RWPE1 (cell line): ENCODE measurements around the gene SLIT1.

Experiments used
- CTCF ChIA-PET: fragments of 350-600 bp; sonication (Branson Sonifier 250); formaldehyde crosslinking; extraction: SDS; loops from one replicate; lab custom pipeline; 2021; lab: Yijun Ruan, JAX
- POLR2A ChIA-PET: fragments of 400-600 bp; formaldehyde crosslinking; extraction: SDS; loops from one replicate; lab custom pipeline; 2020; ENCODE audit warnings: antibody characterized with exemption; ENCODE audit not compliant: low non-redundant PET; lab: Yijun Ruan, JAX
- DNase-seq: peaks from one replicate; pipeline ENCODE4 v3.0.0; 2012; ENCODE audit warnings: low spot score
- H3K27ac ChIP-seq: fragments of 450-650 bp; 2 replicates; pipeline ENCODE4 v1.5.1; 2017
- CTCF ChIP-seq: fragments of 450-650 bp; conservative IDR thresholded peaks from 2 replicates; pipeline ENCODE4 v1.5.1; 2017; ENCODE audit warnings: low read depth, mild to moderate bottlenecking

SLIT1 gene

GRCh38 chr10:97186911-97187310 lies 1.2 kb upstream of the SLIT1 start:
- no peak for DNase-seq
- TF ChIP-seq CTCF: no peak
- POLR2A ChIA-PET: no interaction called here
- CTCF ChIA-PET: interaction anchor here (0.7 to 2.0 kb wide), 4 partner anchors 10 to 674 kb away, joined by 5 to 8 read pairs (median 6); no protein-coding TSS in a partner anchor
- no peak overlapping the region for H3K27ac ChIP-seq

- DNase-seq: no peak
- ChIA-PET POLR2A (no interaction called here), CTCF (interaction anchor here (0.6 to 1.6 kb wide), 9 partner anchors 12 to 872 kb away, joined by 3 to 10 read pairs (median 4); no protein-coding TSS in a partner anchor)
- H3K27ac ChIP-seq: no peak overlapping the region
- TF ChIP-seq CTCF: no peak
These were observed 811 bp downstream of the SLIT1 start for GRCh38 chr10:97184971-97185325.

DNA sequence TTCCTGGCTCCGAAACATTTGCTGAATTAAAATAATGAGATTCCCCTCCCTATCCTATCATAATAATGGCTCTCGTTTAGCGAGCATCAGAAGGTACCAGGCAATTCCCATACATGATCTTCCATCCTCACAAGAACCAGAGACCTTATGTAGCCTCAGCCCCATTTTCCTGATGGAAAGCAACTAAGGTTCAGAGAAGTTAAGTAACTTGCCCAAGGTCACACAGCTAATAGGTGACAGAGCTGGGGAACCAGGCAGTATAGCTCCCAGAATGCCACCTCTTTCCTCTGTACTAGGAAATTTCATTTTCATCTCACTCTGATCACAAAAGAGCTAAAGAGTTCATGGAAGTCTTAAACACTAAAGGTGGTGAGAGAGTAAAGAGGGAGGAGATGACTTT lies 2.4 kb downstream of the SLIT1 start:
- CTCF ChIA-PET: interaction anchor here (0.6 to 1.6 kb wide), 2 partner anchors 12 to 13 kb away, joined by 3 to 8 read pairs; no protein-coding TSS in a partner anchor
- no peak overlapping the region for H3K27ac ChIP-seq
- DNase-seq: no peak
- POLR2A ChIA-PET: no interaction called here
- TF ChIP-seq CTCF: no peak

DNA sequence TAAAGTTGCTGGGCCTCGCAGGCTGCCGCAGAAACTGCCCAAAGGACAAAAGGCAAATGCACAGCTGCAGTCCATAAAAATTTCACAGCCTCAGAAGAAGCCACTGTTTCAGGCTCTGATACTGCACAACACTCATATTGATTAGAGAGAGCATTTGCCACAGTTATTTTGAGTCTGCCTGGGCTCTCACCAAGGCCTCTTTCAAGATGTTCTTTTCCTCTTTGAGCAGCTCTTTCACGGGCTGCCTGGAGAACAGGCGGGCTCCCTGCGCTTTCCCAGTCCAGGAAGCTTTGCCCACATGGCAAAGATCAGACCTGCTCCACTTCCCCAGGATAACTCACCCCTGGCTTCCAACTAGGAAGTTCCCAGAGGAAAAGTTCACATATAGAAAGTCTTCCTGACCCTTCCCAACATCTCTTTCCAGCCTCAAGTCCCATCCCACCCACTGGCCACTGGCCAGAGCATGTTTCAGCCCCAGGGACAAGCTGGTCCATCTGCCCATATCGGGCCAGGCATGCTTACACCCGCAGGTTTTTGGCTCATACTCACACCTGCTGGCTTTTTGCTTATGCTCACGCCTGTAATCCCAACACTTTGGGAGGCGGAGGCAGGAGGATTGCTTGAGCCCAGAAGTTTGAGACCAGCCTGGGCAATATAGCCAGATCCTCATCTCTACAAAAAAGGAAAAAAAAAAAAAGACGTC lies 3.3 kb downstream of the SLIT1 start:
- no peak overlapping the region for H3K27ac ChIP-seq
- no peak for DNase-seq
- CTCF ChIA-PET: interaction anchor here (0.6 to 1.6 kb wide), 4 partner anchors 12 to 45 kb away, joined by 3 to 8 read pairs (median 4); no protein-coding TSS in a partner anchor
- POLR2A ChIA-PET: no interaction called here
- TF ChIP-seq CTCF: no peak

- CTCF ChIA-PET: interaction anchor here (0.7 to 1.6 kb wide), 2 partner anchors 11 to 144 kb away, joined by 3 read pairs; no protein-coding TSS in a partner anchor
These were observed 4.8 kb downstream of the SLIT1 start for GRCh38 chr10:97180986-97181385.

DNA sequence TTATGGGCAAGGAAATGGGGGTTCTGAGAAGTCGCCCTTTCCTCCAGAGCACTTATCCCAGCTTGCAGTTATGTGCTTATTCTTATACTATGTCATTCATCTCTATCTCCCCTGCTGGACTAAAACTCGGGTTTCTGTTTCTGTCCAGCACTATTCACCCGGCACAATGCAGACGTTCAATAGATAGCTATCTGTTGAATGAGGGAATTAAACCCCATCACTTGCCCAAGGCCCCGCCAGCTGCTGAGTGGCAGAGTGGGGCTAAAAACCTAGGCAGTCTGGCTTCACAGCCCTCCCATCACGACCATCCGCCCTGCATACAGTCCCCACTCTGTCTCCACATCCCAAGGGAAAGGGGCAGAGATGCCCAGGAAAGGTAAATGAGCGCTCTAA lies 5.4 kb downstream of the SLIT1 start:
- no peak for TF ChIP-seq CTCF
- no peak overlapping the region for H3K27ac ChIP-seq
- CTCF ChIA-PET: interaction anchor here (0.7 to 1.9 kb wide), 4 partner anchors 10 to 143 kb away, joined by 3 to 10 read pairs (median 3); no protein-coding TSS in a partner anchor
- no peak for DNase-seq
- POLR2A ChIA-PET: no interaction called here

More at GRCh38 chr10:97180986-97181385, 4.8 kb downstream of the SLIT1 start:
- no peak for TF ChIP-seq CTCF
- POLR2A ChIA-PET: no interaction called here
- DNase-seq: no peak
- H3K27ac ChIP-seq: no peak overlapping the region
